Endothelial cell of umbilical vein (primary cell): Measurements from ENCODE around the gene SNX2. TPM values are rescaled to one million over a fixed set of nuclear protein-coding genes. Genes with fewer than 3 reads are reported as not detected.

Experiments used
- BruUV-seq: library from RNA; stranded (reverse); fragments of 400-500 nt; replicated peaks from 2 replicates; lab custom pipeline; 2021; lab: Mats Ljungman, UMichigan
- CTCF ChIA-PET: fragments of 300-600, 350-600 bp; sonication (Branson Sonifier 250); formaldehyde crosslinking; loops from one replicate; lab custom pipeline; 2021; ENCODE audit warnings: antibody characterized with exemption, inconsistent platforms; lab: Charles Lee
- POLR2A ChIA-PET: fragments of 300-600, 350-600 bp; sonication (Branson Sonifier 250); formaldehyde crosslinking; loops from one replicate; lab custom pipeline; 2021; ENCODE audit warnings: antibody characterized with exemption, inconsistent platforms; lab: Charles Lee
- DNase-seq: peaks from one replicate; pipeline ENCODE4 v3.0.0-alpha.2; 2011; ENCODE audit warnings: low read depth, low spot score
- FAIRE-seq: peaks from 2 replicates; lab custom pipeline; 2011; peaks lifted over from hg19 to GRCh38; lab: Jason Lieb, UNC
- H2AFZ ChIP-seq: 2 replicates; pipeline ENCODE4 v1.6.0; 2012; ENCODE audit warnings: low read depth, low read length, control low read depth, inconsistent platforms
- H3K27ac ChIP-seq: 2 replicates; pipeline ENCODE4 v1.5.1; 2011; ENCODE audit warnings: low read depth, mild to moderate bottlenecking, control low read depth, low read length, moderate library complexity; ENCODE audit not compliant: insufficient read depth
- H3K27me3 ChIP-seq, 2 experiments: 2 replicates each; pipeline versions ENCODE4 v1.6.0 to v1.6.1; 2011; ENCODE audit warnings: low read length in 2 of 2, mixed read lengths in 1 of 2; ENCODE audit not compliant: control insufficient read depth in 2 of 2, insufficient read depth in 2 of 2
- H3K36me3 ChIP-seq, 2 experiments: 2 replicates in 1 of 2; 3 replicates in 1 of 2; pipeline ENCODE4 v1.5.1; 2011; ENCODE audit warnings: low read length in 2 of 2, mild to moderate bottlenecking in 1 of 2, moderate library complexity in 1 of 2; ENCODE audit not compliant: control insufficient read depth in 2 of 2, insufficient read depth in 2 of 2; ENCODE audit errors: extremely low read depth in 1 of 2
- H3K4me1 ChIP-seq: 3 replicates; pipeline ENCODE4 v1.5.1; 2011; ENCODE audit warnings: mild to moderate bottlenecking, low read length; ENCODE audit not compliant: control insufficient read depth, insufficient read depth; ENCODE audit errors: extremely low read depth
- H3K4me2 ChIP-seq: 2 replicates; pipeline ENCODE4 v1.6.1; 2011; ENCODE audit warnings: low read length, control low read depth, mixed read lengths; ENCODE audit not compliant: insufficient read depth
- H3K4me3 ChIP-seq, 3 experiments: fragments of 200-600 bp in 1 of 3; sonication (generic), shearing (Covaris generic) in 1 of 3; replicated peaks in 1 of 3; 2 replicates each; pipeline ENCODE4 v1.5.1; 2011 to 2016; ENCODE audit warnings: control low read depth in 3 of 3, low read length in 3 of 3, mild to moderate bottlenecking in 2 of 3, inconsistent platforms in 1 of 3, low read depth in 1 of 3, moderate library complexity in 1 of 3; ENCODE audit not compliant: insufficient read depth in 1 of 3
- H3K79me2 ChIP-seq: 2 replicates; pipeline ENCODE4 v1.6.0; 2012; ENCODE audit warnings: low read length, inconsistent platforms; ENCODE audit not compliant: control insufficient read depth, insufficient read depth
- H3K9ac ChIP-seq: replicated peaks from 2 replicates; pipeline ENCODE3; 2011; ENCODE audit warnings: low read length, control low read depth; ENCODE audit not compliant: insufficient read depth; ENCODE audit errors: extremely low read depth
- H3K9me1 ChIP-seq: replicated peaks from 3 replicates; pipeline ENCODE4 v1.6.0; 2011; ENCODE audit warnings: mild to moderate bottlenecking, low read length; ENCODE audit not compliant: control insufficient read depth, insufficient read depth; ENCODE audit errors: extremely low read depth
- H3K9me3 ChIP-seq: replicated peaks from 2 replicates; pipeline ENCODE4 v1.5.1; 2012; ENCODE audit warnings: low read length, inconsistent platforms; ENCODE audit not compliant: control insufficient read depth, insufficient read depth
- H4K20me1 ChIP-seq: replicated peaks from 2 replicates; pipeline ENCODE3; 2011; ENCODE audit warnings: mild to moderate bottlenecking, low read length; ENCODE audit not compliant: control insufficient read depth, insufficient read depth; ENCODE audit errors: extremely low read depth
- EZH2 ChIP-seq: IDR thresholded peaks from 2 replicates; pipeline ENCODE4 v1.6.1; 2012; ENCODE audit warnings: borderline replicate concordance, low read depth, mild to moderate bottlenecking, moderate library complexity, low read length, inconsistent platforms; ENCODE audit not compliant: severe bottlenecking
- FOS ChIP-seq: IDR thresholded peaks from 2 replicates; pipeline ENCODE4 v1.6.1; 2011; ENCODE audit warnings: mild to moderate bottlenecking, low read length, moderate library complexity, borderline replicate concordance; ENCODE audit not compliant: insufficient read depth
- GATA2 ChIP-seq: IDR thresholded peaks from 2 replicates; pipeline ENCODE4 v1.7.0; 2011; ENCODE audit warnings: low read depth, mild to moderate bottlenecking, moderate library complexity, mixed read lengths, low read length; ENCODE audit not compliant: insufficient read length, insufficient read depth
- JUN ChIP-seq: IDR thresholded peaks from 2 replicates; pipeline ENCODE4 v1.6.1; 2011; ENCODE audit warnings: borderline replicate concordance, low read depth; ENCODE audit not compliant: insufficient read length, insufficient read depth
- MYC ChIP-seq: IDR thresholded peaks from one replicate; pipeline ENCODE4 v1.6.1; 2011; ENCODE audit warnings: mild to moderate bottlenecking, low read depth, low read length
- POLR2A ChIP-seq: IDR thresholded peaks from 2 replicates; pipeline ENCODE4 v1.6.1; 2012; ENCODE audit warnings: low read depth, mild to moderate bottlenecking, control low read depth, low read length
- POLR2AphosphoS5 ChIP-seq: IDR thresholded peaks from 2 replicates; pipeline ENCODE4 v1.6.1; 2012; ENCODE audit warnings: low read depth, mild to moderate bottlenecking, control low read depth, low read length, moderate library complexity; ENCODE audit not compliant: insufficient read depth
- dilution Hi-C: fragments of 300-500 bp; cut with MboI; formaldehyde crosslinking; loops from one replicate; pipeline ENCODE4 v1.15.0; 2019; ENCODE audit warnings: low sequenced_read_pairs; ENCODE audit not compliant: extremely low pct_ligation_motif_present
- intact Hi-C: fragments of 100-400 bp; cut with micrococcal nuclease; formaldehyde crosslinking; loops from one replicate; pipeline ENCODE4 v1.10.0; 2022
- polyA plus RNA-seq, 4 experiments: library from polyadenylated mRNA; depleted of rRNA in 3 of 4; stranded (reverse) in 3 of 4; unstranded in 1 of 4; fragments of >200 nt; gene quantifications; 2 replicates each; pipeline versions ENCODE4 v1.2.1 to v1.2.3, GENCODE V29; 2011 to 2012; ENCODE audit warnings: missing spikeins in 1 of 4
- total RNA-seq: library from RNA; stranded (reverse); gene quantifications from 2 replicates; pipeline ENCODE4 v1.2.3, GENCODE V29; 2021
- TF ChIP-seq, protein P1 (sequence below): IDR thresholded peaks from 2 replicates; pipeline ENCODE4 v1.6.1; 2011; ENCODE audit not compliant: insufficient read depth, insufficient read length
- TF ChIP-seq, protein P2 (sequence below), 2 donors: IDR thresholded peaks; 1 replicate in 1 of 2; 2 replicates in 1 of 2; pipeline ENCODE4 v1.5.1; 2011; ENCODE audit warnings: low read length in 2 of 2, mild to moderate bottlenecking in 2 of 2, moderate library complexity in 2 of 2, control low read depth in 1 of 2, inconsistent platforms in 1 of 2, low read depth in 1 of 2; ENCODE audit not compliant: insufficient read depth in 1 of 2; ENCODE audit errors: extremely low read depth in 1 of 2

SNX2 gene
- total and polyA plus RNA-seq, 2 donors (not counting 3 experiments of a cell fraction or from before 2014, with no cell fraction given) = 14.4 to 51.2 TPM

GRCh38 chr5:122730037-122730436 lies 44.8 kb upstream of the SNX2 start:
- Histone ChIP-seq H3K9me1 (no peaks in the 10 kb centered on the region), H3K9me3 (no peaks in the 10 kb centered on the region), H3K9ac (no peak overlapping the region), H3K4me3 (no peak overlapping the region), H3K79me2 (no peaks in the 10 kb centered on the region), H3K27me3 (no peaks in the 10 kb centered on the region), H3K36me3 (no peaks in the 10 kb centered on the region), H4K20me1 (no peaks in the 10 kb centered on the region), H3K4me1 (peaks cover 20% of the 10 kb centered on the region), H3K4me2 (no peak overlapping the region), H3K27ac (no peak overlapping the region), H2AFZ (no peak overlapping the region)
- POLR2A ChIA-PET = no interaction called here
- TF ChIP-seq GATA2 (no peak), MYC (no peak), FOS (no peak), POLR2AphosphoS5 (no peak), JUN (no peak), EZH2 (no peak), POLR2A (no peak)
- TF ChIP-seq, protein P1, sequence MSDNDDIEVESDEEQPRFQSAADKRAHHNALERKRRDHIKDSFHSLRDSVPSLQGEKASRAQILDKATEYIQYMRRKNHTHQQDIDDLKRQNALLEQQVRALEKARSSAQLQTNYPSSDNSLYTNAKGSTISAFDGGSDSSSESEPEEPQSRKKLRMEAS = no peak
- TF ChIP-seq, protein P2, sequence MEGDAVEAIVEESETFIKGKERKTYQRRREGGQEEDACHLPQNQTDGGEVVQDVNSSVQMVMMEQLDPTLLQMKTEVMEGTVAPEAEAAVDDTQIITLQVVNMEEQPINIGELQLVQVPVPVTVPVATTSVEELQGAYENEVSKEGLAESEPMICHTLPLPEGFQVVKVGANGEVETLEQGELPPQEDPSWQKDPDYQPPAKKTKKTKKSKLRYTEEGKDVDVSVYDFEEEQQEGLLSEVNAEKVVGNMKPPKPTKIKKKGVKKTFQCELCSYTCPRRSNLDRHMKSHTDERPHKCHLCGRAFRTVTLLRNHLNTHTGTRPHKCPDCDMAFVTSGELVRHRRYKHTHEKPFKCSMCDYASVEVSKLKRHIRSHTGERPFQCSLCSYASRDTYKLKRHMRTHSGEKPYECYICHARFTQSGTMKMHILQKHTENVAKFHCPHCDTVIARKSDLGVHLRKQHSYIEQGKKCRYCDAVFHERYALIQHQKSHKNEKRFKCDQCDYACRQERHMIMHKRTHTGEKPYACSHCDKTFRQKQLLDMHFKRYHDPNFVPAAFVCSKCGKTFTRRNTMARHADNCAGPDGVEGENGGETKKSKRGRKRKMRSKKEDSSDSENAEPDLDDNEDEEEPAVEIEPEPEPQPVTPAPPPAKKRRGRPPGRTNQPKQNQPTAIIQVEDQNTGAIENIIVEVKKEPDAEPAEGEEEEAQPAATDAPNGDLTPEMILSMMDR (IDR thresholded peaks at IDR 0.05; ENCODE audit: extremely low read depth in 1 of 2, insufficient read depth in 1 of 2, low read depth in 1 of 2, low read length in 2 of 2) = no peak
- intact Hi-C loops = no loop called here
- dilution Hi-C loops = no loop called here
- DNase-seq = no peak
- no TSS peak for BruUV-seq
- CTCF ChIA-PET = no interaction called here
- no peak for FAIRE-seq
